HEK293T (cell line): ENCODE data around the gene TSPAN9.

Experiments
- CTCF ChIA-PET: fragments of 350-600 bp; formaldehyde crosslinking; extraction: SDS; loops from one replicate; lab custom pipeline; 2021; ENCODE audit warnings: antibody characterized with exemption, inconsistent platforms; lab: Yijun Ruan, JAX
- POLR2A ChIA-PET: fragments of 350-600 bp; formaldehyde crosslinking; extraction: SDS; loops from one replicate; lab custom pipeline; 2020; ENCODE audit warnings: antibody characterized with exemption, inconsistent platforms; lab: Yijun Ruan, JAX
- DNase-seq: peaks from one replicate; pipeline ENCODE4 v3.0.0; 2012; ENCODE audit warnings: mixed read lengths; ENCODE audit errors: extremely low spot score
- ARNT ChIP-seq: fragments of 450-650 bp; IDR thresholded peaks from 2 replicates; pipeline ENCODE4 v1.6.1; 2017; ENCODE audit warnings: mild to moderate bottlenecking
- BHLHE40 ChIP-seq: fragments of 450-650 bp; IDR thresholded peaks from 2 replicates; pipeline ENCODE4 v1.6.1; 2016; ENCODE audit warnings: mild to moderate bottlenecking, moderate library complexity, borderline replicate concordance
- CTBP1 ChIP-seq: fragments of 450-650 bp; IDR thresholded peaks from 2 replicates; pipeline ENCODE4 v1.6.1; 2016; ENCODE audit warnings: borderline replicate concordance
- ELF4 ChIP-seq: fragments of 450-650 bp; IDR thresholded peaks from 2 replicates; pipeline ENCODE4 v1.6.1; 2017; ENCODE audit warnings: antibody characterized with exemption
- FOXA1 ChIP-seq: fragments of 450-650 bp; IDR thresholded peaks from 2 replicates; pipeline ENCODE4 v1.6.1; 2016; ENCODE audit warnings: mild to moderate bottlenecking
- FOXK2 ChIP-seq: fragments of 450-650 bp; IDR thresholded peaks from 2 replicates; pipeline ENCODE4 v1.6.1; 2016; ENCODE audit warnings: mild to moderate bottlenecking
- FOXM1 ChIP-seq: fragments of 450-650 bp; IDR thresholded peaks from 2 replicates; pipeline ENCODE4 v1.6.1; 2017; ENCODE audit warnings: mild to moderate bottlenecking, borderline replicate concordance
- HDGF ChIP-seq: fragments of 450-650 bp; IDR thresholded peaks from 2 replicates; pipeline ENCODE4 v1.6.1; 2017; ENCODE audit warnings: antibody characterized with exemption, borderline replicate concordance
- L3MBTL2 ChIP-seq: fragments of 450-650 bp; conservative IDR thresholded peaks from 2 replicates; pipeline ENCODE4 v1.6.1; 2016; ENCODE audit warnings: mild to moderate bottlenecking
- LEF1 ChIP-seq: fragments of 450-650 bp; IDR thresholded peaks from 2 replicates; pipeline ENCODE4 v1.6.1; 2017; ENCODE audit warnings: mild to moderate bottlenecking, borderline replicate concordance
- NFRKB ChIP-seq: fragments of 450-650 bp; IDR thresholded peaks from 2 replicates; pipeline ENCODE4 v1.6.1; 2016; ENCODE audit warnings: mild to moderate bottlenecking, moderate library complexity
- SP1 ChIP-seq: fragments of 450-650 bp; IDR thresholded peaks from 2 replicates; pipeline ENCODE4 v1.6.1; 2017
- SUZ12 ChIP-seq: fragments of 450-650 bp; IDR thresholded peaks from 2 replicates; pipeline ENCODE4 v1.6.1; 2016; ENCODE audit warnings: mild to moderate bottlenecking
- TARDBP ChIP-seq: fragments of 450-650 bp; IDR thresholded peaks from 2 replicates; pipeline ENCODE4 v1.6.1; 2016
- ZNF384 ChIP-seq: fragments of 450-650 bp; IDR thresholded peaks from 2 replicates; pipeline ENCODE4 v1.6.1; 2016
- TF ChIP-seq, protein P1 (sequence below): fragments of 450-650 bp; IDR thresholded peaks from 2 replicates; pipeline ENCODE4 v1.6.1; 2016

The TSPAN9 gene

DNA sequence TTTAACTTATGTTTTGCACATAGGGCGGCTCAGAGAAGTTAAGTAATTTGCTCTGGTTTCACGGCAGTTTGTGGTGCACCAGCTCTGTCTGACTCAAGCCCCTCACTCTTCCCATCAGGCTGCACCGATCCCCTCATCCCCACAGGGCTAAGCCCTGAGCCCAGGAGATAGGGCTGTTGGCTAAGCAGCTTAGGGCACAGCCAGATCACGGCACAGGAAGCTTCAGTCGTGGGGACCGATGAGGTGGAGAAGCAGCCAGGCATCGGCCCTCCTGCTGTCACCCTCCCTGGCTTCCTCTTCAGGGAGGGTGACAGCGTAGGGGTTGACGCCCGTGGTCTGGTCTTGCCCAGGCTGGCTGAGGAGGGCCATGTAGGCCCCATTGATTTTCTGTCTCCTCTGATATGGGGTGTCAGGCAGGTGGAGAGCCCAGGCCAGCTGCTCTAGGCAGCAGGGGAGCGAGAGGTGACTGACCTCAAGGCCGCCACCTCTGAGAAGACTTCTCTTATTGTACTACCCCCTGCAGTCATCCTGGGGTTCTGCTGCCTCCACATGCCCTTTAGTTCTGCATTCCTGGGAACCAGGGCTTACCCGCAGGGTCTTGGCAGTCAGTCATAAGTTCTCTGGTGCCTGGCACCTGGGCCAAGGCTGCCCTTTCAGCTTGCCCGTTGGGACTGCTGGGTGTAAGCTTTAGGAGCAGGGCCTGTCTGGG is 166.4 kb downstream of the TSPAN9 start:
- no peak for TF ChIP-seq ZNF384
- TF ChIP-seq LEF1: no peak
- TF ChIP-seq SUZ12: no peak
- no peak for TF ChIP-seq ELF4
- no peak for DNase-seq
- CTCF ChIA-PET: no interaction called here

DNA sequence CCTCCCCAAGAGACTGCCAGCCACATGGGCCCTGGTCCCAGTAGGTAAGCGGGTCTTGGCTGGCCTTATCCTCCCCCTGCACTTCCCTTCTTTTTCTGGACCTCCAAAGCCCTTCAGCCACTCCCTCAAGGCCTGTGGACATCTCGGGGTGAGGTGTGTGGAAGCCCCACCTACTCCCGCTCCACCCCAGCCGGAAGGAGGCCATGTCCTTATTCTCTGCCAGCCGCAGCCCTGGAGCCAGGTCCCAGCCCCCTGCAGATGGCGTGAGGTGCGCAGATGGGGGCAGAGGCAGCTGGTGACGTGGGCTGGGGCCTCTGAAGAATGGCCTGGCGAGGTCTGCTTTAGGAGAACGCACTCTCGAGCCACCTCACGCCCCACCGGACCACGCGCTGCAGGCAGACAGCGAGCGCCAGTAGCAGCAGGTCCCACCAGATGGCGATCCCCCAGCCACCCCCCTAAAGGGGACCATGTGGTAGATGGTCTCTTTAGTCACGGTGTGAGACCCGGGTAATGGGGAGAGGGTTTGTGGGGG is 167.1 kb downstream of the TSPAN9 start:
- no peak for TF ChIP-seq ARNT
- TF ChIP-seq LEF1: no peak
- no peak for TF ChIP-seq NFRKB
- TF ChIP-seq L3MBTL2: no peak
- no peak for TF ChIP-seq SP1
- TF ChIP-seq CTBP1: no peak
- no peak for TF ChIP-seq HDGF
- TF ChIP-seq BHLHE40: no peak
- TF ChIP-seq FOXA1: no peak
- ChIA-PET CTCF (no interaction called here), POLR2A (no interaction called here)
- no peak for DNase-seq

More for the DNA sequence above, 166.4 kb downstream of the TSPAN9 start:
- POLR2A ChIA-PET: no interaction called here

DNA sequence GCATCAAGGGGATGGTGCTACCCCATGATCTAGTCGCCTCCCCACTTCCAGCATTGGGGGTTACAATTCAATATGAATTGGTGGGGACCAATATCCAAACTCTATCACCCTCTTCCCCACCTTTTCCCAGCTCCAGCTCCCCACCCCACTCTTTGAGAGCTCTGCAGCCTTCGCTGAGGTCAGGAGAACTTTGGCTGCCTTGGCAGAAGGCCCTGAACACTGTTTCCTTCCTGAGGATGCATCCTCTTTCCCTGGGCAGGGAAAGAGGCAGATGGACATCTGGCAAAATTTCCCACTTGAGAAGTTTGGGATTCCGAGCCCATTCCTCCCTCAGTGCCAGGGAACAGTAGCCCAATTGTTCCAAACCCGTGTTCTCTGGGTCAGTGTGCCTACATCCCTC is 169.1 kb downstream of the TSPAN9 start:
- TF ChIP-seq L3MBTL2: no peak
- no peak for TF ChIP-seq TARDBP
- TF ChIP-seq BHLHE40: no peak
- TF ChIP-seq NFRKB: no peak
- no peak for TF ChIP-seq CTBP1
- no peak for TF ChIP-seq FOXA1
- no peak for TF ChIP-seq HDGF
- TF ChIP-seq SP1: no peak
- TF ChIP-seq LEF1: no peak
- no peak for TF ChIP-seq ARNT
- no peak for TF ChIP-seq FOXM1
- TF ChIP-seq FOXK2: no peak
- no peak for TF ChIP-seq ELF4
- no peak for TF ChIP-seq ZNF384
- TF ChIP-seq SUZ12: no peak
- TF ChIP-seq, protein P1, sequence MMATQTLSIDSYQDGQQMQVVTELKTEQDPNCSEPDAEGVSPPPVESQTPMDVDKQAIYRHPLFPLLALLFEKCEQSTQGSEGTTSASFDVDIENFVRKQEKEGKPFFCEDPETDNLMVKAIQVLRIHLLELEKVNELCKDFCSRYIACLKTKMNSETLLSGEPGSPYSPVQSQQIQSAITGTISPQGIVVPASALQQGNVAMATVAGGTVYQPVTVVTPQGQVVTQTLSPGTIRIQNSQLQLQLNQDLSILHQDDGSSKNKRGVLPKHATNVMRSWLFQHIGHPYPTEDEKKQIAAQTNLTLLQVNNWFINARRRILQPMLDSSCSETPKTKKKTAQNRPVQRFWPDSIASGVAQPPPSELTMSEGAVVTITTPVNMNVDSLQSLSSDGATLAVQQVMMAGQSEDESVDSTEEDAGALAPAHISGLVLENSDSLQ: no peak
- CTCF ChIA-PET: no interaction called here
- POLR2A ChIA-PET: no interaction called here
- DNase-seq: no peak

DNA sequence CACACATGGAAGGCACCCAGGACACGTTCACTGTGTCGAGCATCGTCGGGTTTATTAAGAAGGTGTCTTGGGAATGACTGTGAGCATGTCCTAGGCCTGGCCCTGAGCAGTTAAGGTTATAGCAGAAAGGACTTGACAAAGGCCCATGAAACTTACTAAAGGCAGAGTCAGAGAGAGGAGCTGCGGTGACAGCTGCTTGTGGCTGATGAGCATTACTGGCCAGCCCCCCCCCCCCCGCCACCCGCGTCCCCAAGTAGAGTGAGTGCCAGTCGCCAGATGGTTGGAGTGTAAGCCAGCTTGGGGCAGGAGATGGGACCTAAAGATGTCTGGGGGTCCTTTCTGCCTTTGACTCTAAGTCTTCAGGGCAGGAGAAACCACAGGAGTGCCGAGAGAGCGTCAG is 169.9 kb downstream of the TSPAN9 start:
- no peak for DNase-seq
- ChIA-PET CTCF (no interaction called here), POLR2A (no interaction called here)
- TF ChIP-seq NFRKB (no peak), TARDBP (no peak)

DNA sequence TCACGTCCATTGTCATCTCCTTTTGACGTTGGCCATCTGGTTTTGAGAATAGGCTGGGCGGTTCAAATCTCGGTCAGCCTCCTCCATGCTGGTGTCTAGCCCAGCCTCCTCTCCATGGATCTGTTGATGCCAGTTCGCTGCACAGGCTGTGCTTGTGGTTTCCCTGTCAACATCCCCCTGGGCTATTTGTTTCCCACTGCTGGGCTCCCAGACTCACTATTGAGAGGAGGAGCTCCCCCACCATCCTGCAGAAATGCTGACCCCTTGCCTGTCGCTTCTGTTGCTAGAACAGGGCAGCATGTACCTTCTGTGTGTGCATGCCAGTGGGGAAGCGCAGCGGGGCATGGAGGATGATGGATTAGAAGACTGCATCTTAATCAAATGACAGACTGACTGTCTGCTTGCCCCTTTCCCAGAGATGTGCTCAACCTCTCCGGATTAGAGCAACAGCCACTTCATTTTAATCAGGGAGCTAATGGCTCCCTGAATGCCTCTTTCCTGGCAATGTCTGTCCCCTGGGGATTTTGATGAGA is 170.5 kb downstream of the TSPAN9 start:
- no peak for DNase-seq
- TF ChIP-seq LEF1: no peak
- no peak for TF ChIP-seq BHLHE40
- no peak for TF ChIP-seq SUZ12
- POLR2A ChIA-PET: no interaction called here
- CTCF ChIA-PET: no interaction called here

DNA sequence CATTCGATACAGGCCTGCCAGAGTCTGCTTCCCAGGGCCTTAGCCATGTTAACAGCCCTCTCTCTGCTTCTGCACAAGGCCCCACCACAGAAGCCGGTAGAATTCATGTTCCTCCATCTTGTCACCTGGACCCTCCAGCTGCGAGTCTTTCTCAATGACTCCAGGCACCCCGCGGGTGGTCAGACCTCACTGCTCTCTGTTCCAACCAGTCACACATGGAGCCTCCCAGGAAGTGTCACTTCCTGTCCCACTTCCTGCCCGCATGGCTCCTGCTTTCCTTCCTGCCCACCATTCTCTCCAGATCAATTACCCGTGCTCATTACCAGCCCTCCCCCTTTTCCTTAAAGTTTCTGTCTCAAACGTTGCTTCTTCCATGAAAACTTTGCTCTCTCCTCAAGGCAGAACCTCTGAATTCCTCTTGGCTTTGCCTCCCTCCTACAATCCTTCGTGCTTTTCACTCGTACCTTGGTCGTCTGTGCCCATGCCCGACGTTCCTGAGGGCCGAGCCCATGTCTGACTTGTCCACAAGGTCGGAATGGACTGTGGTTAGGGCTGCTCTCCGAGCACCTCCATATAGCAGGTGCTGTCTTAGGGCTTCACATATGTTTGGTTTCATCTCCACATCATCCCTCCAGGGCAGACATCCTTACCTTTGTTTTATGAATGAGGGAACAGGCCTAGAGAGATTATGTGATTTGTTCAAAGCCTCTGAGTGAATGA is 172.1 kb downstream of the TSPAN9 start:
- ChIA-PET CTCF (no interaction called here), POLR2A (no interaction called here)
- no peak for DNase-seq
- no peak for TF ChIP-seq FOXK2
- no peak for TF ChIP-seq SUZ12
- TF ChIP-seq SP1: no peak
- TF ChIP-seq L3MBTL2: no peak
- no peak for TF ChIP-seq TARDBP
- TF ChIP-seq HDGF: no peak
- no peak for TF ChIP-seq ZNF384
- no peak for TF ChIP-seq LEF1
- TF ChIP-seq BHLHE40: no peak
- TF ChIP-seq, protein P1: no peak
- TF ChIP-seq CTBP1: no peak
- no peak for TF ChIP-seq NFRKB
- TF ChIP-seq FOXA1: no peak
- no peak for TF ChIP-seq ARNT
- no peak for TF ChIP-seq ELF4
- no peak for TF ChIP-seq FOXM1

DNA sequence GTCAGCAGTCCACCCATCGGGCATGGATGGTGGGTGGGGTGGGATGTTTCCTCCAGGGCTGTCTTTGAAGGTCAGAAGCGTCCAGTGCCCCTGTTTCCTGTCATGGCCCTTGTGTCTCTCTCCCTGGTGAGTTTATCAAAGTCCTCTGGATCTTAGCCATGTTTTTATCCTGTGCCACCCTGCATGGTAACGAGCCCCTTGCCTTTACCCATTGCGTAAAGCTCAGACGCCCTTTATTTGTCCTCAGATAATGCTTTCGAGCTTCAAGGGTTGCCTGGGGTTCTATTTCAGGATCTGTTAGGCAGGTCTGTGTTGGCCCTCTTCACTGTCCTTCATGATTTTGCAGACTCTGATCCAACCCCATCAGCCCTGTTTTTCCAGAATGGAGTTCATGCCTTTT is 172.9 kb downstream of the TSPAN9 start:
- ChIA-PET POLR2A (no interaction called here), CTCF (no interaction called here)
- TF ChIP-seq LEF1 (no peak), ELF4 (no peak), FOXA1 (no peak), SP1 (no peak), BHLHE40 (no peak), CTBP1 (no peak), NFRKB (no peak), TARDBP (no peak), SUZ12 (no peak), FOXK2 (no peak)
- TF ChIP-seq, protein P1: no peak
- DNase-seq: no peak
